Stimulated activated CD8-positive, alpha-beta memory T cell treated with anti-CD3 and anti-CD28 coated beads, Interleukin-2, amount 100 ng/mL, for 1 hour (primary cell): ENCODE results near the gene HID1.
"Not testable (repeated sequence)": the region's sequence is repeated elsewhere in the genome, so short reads cannot be mapped to it uniquely, and the experiment has no call there.

Experiments used
- DNase-seq, 2 donors: peaks; one replicate each; pipeline ENCODE4 v3.0.0-alpha.2; 2020; ENCODE audit warnings: low read depth in 2 of 2

The HID1 gene

DNA sequence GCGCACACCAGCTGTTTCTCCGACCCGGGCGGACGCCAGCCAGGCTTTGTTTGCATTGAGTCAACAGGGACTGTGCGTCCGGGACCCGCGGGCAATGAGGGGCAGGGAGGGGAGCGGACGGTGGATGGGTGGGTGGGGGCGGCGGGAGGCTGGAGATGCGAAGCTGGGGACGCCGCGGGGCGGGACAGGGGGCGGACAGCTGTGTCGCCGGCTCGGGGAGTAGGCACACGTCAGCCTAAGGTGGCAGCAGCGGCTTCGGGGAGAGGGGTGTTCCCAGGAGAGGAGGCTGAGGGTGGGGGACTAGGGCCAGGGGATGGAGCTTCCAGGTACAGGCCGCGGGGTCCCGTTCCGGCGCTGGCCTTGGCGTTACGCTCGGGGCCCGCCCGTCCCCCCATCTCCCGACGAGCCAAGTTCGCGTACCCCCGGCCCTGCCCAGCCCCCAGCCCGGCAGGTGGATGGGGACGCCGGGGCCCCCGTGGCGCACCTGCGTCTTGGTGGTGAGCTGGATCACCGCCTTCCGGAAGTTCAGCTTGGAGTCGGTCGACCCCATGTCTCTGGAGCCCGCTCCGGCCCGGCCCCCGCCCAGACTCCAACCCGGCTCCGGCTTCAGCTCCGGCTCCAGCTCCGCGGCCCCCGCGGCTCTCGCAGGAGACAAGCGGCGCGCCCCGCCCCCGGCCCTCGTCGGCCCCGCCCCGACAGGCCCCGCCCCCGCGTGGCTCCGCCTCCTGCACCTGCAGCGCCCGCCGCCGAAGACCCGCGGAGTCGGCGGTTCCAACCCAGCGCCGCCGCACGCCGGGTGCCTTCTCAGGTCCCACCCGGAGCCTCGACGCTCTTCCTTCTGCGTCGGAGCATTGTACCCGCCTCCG is at the start of gene HID1:
Gene HID1, minus strand, starts transcription at position 653 of the 866 bp plus-strand sequence. Its CDS starts 103 bp downstream, at position 550.
- peak; percentile 71 to 74 for DNase-seq

GRCh38 chr17:75020331-75021110 is 48.0 kb upstream of the HID1 start:
- DNase-seq, result no peak

DNA sequence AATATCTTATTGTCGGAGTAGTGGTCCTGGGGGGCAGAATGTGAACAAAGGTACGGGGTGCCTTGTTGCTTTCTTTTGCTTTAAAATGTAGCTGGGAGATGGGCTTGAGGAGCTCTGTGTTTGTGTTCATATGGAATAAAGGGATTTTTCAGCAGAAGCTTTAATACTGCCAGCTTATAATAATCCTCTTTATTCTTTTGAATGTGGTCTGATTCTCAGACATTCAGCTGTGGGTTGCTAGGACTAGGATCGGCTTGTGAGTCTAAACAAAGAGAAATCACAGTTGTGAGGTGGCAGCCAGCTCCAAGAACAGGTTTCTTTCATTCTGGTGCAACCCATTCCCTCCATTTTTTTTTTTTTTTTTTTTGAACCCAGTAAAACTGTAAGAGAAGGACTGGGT is 47.2 kb upstream of the HID1 start:
- no peak for DNase-seq

DNA sequence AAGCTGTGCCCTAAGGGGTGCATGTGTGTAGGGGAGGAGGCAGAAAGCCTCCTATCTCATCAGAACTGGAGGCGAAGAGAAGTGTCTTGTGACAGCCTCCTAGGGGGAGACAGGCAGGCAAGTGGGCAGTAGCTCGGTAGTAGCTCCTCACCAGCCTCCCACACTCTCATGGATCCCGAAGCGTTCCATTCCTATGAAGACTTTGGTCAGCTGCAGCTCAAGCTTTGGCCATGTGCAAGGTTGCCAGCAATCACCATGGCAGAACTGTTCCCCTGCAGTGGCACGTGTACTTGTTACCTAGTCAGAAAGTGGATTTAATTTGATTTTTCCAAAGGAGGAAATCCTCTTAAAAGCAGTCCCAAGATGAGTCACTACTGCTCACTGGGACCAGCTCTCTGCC is 46.6 kb upstream of the HID1 start:
- no peak for DNase-seq

DNA sequence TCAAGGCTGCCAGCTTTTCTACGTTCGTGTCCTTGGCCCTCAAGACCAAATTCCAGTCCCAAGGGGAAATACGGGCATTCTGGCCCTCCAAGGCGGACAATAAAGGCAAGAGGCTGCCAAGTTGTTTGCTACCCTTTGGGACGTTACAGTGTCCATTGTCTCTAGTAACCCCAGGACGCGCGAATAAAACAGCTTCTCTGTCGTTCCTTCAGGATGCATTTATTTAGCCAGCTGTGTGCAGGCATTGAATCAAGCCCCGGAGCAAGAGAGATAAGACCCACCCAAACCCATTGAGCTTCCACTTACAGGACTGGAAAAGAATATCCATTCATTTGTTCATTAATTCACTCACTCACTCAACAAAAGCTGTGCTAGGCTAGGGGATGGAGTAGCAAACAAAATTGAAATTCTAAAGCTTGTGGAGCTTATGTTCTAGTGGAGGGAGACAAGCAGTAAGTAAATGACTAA is 40.6 kb upstream of the HID1 start:
- no peak for DNase-seq

DNA sequence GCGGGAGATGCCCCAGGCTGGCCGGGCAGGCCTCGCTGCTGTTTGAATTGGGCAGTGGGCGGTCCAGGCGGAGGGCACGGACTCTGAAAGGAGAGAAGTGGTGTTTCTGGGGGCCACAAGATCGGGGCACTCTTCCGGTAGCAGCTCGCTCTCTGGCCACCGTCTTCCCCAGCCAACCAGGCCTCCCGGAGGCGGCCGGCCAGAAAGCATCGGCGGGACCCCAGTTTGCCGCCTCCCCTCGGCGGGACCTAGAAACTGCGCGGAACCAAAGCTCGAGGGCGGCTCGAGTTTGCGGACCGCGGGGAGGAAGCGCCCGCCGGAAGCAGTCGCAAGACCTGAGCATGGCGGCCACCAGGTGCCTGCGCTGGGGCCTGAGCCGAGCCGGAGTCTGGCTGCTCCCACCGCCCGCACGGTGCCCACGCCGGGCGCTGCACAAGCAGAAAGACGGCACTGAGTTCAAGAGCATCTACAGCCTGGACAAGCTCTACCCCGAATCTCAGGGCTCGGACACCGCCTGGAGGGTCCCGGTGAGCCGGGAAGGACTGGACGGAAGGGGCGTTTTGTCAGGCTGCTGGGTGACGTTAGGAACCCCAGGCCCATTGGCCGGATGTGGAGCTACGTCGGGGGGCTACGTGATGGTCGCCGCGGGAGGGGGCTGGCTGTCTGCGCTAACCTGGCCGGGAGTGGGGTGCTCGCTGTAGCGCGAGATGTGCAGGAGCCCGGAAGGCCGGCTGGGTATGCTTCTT is 40.0 kb upstream of the HID1 start, which contains the start of gene MRPL58:
Gene MRPL58, plus strand, starts transcription at position 325 of the 746 bp plus-strand sequence. Its CDS starts 17 bp downstream, at position 342.
- peak; percentile 60 to 62 for DNase-seq

DNA sequence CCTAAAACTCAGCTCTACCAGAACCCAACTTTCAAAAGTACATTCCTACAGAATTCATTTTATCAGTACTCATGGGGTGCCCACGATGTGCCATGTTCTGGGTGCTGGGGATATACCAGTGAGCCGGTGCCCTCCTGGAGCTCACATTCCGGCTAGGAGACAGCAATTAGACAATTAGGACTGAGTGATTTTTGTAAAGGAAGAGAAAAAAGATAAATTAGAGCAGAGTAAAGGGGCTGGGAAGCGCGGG is 39.5 kb upstream of the HID1 start:
- no peak for DNase-seq

DNA sequence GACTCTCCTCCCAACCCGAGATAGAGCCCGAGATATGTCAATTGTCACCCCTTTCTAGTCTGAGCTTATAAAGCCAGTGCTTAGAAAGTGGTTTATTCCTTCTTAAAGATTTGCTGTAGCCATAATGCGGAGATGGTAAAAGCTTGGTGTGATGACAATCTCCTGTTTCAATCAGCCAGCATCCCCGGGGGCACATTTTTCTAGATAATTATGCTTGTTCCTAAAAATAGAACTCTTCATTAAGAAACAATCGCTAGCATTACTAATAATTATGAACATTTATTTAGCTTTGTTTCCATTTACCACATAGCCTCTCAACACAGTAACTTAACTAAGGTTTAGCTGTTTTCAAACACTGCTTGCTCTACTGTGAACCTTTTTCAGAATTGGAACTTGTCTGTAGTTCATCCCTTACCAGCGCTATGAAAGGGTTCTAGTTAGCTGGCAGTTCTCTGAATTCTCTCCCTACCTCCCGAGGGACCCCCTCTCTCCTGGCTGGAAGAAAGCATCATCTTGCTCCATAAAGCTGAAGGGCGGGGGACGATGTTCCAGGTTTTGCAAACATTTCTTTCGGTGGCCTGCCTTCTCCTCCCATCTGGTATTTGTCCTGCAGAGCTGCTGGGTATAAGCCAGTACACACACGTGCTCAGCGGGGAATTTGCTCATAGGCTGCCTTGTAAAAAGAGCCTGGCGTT is 39.0 kb upstream of the HID1 start:
- DNase-seq, result no peak

DNA sequence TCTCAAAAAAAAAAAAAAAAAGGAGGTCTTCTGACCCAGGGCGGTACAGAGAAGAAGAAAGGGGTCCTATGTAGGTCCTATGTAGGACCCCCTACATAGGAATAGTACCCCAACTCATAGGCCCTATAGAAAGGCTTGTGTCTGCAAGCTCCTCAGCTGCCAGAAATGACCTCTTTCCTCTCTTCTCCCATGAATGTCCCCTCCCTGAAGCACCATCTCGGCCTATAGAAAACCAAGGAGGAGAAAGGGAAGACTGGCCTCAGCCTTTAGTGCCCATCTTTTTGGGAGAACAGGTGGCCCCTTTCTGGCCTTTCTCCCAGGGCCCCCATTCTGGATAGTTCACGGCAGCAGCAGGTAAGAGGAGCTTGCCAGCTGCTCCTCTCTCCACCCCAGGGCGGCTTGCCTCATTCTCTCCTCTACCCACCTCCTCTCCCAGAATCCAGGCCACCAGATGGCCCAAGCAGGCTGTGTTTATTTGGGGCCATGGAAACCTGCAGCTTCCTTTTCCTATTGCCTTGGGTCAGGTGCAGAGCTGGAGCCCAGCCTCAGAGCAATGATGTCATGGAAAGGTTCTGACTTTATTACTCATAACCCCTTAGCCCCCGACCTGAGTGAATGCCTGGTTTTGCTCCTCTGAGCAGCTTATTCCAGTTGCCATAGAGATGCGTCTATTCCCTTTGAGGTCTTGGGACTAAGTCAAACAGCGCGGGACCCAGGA is 38.3 kb upstream of the HID1 start:
- DNase-seq, result no peak

GRCh38 chr17:75009139-75009724 is 36.7 kb upstream of the HID1 start:
- no peak for DNase-seq

- DNase-seq, result no peak
Measured at GRCh38 chr17:75008373-75008772, 35.8 kb upstream of the HID1 start.

- DNase-seq, result no peak
Measured at GRCh38 chr17:75006653-75007052, 34.1 kb upstream of the HID1 start.

DNA sequence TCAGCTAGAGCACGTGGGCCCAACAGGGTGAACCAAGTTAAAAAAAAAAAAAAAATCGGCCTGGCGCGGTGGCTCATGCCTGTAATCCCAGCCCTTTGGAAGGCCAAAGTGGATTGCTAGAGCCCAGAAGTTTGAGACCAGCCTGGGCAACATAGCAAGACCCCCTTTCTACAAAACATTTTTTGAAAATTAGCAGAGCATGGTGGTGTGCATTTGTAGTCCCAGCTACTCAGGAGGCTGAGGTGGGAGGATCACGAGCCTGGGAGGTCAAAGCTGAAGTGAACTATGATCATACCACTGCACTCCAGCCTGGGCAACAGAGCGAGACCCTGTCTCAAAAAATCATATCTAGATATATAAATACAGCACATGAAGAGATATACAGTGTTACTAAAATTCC is 33.5 kb upstream of the HID1 start:
- DNase-seq, result not testable (repeated sequence)

DNA sequence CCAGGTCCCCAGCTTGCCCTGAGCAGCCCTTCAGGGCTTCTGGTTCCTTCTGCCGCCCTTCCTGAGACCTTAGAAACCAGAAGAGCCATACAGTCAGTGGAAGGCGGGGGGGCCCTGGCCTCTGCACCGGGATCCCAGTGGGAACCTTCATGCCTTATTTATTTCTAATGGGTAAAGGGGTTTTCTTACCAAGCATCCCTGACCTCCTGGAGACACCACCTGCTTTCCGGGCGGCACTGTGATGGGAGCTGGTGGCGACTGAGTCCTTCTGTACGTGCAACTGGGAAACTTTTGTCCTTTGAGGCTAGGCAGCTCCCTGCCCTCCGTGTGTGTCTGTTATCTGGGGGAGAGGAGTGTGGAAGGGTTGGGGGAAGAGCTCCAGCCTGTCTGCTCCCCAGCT is 32.7 kb upstream of the HID1 start:
- no peak for DNase-seq

DNA sequence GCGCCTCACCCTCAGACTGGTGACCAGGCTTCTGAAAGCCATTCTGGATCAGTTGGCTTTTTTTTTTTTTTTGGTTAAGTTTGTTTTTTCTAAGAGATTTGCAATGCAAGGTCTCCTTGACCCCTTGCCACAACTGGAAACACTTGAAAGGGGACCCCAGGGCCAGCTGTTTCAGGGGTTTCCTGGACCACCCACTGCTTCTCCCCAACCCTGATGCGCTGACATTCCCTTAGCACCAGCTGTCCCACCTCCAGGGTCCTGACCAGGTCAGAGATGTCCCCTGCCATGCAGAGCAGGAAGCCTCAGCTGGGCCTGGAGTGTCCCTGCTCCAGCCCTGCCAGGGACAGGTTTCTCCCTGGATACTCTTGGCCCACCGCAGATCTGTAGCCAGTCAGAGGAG is 31.8 kb upstream of the HID1 start:
- DNase-seq, result no peak

GRCh38 chr17:75003957-75004355 is 31.4 kb upstream of the HID1 start:
- DNase-seq, result no peak

- DNase-seq, result no peak
Measured at GRCh38 chr17:75003070-75003956, 30.8 kb upstream of the HID1 start.

DNA sequence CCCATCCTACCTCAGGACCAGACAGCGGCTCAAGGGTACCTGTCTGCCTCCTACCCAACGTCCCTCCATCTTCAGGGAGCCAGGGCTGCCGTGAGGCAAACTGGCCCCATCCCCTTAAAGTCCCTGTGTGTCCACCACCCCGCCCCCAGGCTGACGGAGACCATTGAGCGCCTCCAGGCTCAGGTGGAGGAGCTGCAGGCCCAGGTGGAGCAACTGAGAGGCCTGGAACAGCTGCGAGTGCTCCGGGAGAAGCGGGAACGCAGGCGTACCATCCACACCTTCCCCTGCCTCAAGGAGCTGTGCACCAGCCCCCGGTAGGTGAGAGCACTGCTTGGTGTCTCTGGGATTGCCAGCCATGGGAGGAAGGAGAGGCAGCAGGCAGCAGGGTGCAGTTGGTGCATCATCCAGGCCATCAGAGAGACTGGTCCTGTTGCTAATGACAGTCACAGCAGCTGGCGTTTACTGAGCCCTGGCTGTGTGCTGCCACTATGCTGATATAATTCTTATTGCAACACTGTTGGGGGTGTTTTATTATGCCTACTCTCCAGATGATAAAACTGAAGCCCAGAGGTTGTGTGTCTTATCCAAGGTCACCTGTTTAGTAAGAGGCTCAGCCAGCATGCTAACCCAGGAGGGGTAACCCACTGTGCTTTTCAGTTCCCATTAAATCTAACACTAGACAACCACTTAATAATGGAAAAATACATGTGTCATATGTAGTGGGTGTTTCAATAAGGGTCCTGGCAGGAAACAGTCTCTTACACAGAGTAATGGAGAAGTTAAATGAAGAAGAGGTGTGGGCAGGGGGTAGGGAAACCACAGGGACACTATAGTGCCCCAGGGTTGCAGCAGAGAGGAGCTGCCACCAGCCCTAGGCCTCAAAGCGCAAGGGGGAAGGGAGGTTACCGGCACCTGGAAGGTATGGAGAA is 29.6 kb upstream of the HID1 start:
- DNase-seq, result no peak

DNA sequence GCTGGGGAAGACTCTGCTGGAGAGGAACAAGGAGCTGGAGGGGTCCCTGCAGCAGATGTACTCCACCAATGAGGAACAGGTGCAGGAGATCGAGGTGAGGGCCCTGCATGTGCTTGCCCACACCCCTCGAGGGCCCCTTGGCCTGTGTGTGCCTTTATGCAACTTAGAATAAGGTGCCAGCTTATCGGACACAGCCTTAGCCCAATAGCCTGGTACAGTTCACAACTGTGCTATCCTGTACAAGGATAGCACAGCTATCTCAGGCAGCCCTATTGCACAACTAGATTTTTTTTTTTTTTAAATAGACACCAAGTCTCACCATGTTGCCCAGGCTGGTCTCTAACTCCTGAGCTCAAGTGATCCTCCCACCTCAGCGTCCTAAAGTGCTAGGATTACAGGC is 27.0 kb upstream of the HID1 start:
- no peak for DNase-seq
